HG03045 (cell line): Measurements from ENCODE around the gene SDK1.

Experiments used
- ATAC-seq: cut with Tn5 transposase; IDR thresholded peaks from one replicate; pipeline ENCODE4 v1.9.1; 2021; ENCODE audit warnings: mild to moderate bottlenecking, moderate library complexity; ENCODE audit not compliant: unreplicated experiment

The SDK1 gene, protein sequence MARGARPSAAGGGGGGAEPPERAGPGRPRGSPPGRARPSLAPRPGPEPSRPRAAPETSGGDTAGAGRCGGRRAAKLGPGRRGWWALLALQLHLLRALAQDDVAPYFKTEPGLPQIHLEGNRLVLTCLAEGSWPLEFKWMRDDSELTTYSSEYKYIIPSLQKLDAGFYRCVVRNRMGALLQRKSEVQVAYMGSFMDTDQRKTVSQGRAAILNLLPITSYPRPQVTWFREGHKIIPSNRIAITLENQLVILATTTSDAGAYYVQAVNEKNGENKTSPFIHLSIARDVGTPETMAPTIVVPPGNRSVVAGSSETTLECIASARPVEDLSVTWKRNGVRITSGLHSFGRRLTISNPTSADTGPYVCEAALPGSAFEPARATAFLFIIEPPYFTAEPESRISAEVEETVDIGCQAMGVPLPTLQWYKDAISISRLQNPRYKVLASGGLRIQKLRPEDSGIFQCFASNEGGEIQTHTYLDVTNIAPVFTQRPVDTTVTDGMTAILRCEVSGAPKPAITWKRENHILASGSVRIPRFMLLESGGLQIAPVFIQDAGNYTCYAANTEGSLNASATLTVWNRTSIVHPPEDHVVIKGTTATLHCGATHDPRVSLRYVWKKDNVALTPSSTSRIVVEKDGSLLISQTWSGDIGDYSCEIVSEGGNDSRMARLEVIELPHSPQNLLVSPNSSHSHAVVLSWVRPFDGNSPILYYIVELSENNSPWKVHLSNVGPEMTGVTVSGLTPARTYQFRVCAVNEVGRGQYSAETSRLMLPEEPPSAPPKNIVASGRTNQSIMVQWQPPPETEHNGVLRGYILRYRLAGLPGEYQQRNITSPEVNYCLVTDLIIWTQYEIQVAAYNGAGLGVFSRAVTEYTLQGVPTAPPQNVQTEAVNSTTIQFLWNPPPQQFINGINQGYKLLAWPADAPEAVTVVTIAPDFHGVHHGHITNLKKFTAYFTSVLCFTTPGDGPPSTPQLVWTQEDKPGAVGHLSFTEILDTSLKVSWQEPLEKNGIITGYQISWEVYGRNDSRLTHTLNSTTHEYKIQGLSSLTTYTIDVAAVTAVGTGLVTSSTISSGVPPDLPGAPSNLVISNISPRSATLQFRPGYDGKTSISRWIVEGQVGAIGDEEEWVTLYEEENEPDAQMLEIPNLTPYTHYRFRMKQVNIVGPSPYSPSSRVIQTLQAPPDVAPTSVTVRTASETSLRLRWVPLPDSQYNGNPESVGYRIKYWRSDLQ (N-terminal part only)

DNA sequence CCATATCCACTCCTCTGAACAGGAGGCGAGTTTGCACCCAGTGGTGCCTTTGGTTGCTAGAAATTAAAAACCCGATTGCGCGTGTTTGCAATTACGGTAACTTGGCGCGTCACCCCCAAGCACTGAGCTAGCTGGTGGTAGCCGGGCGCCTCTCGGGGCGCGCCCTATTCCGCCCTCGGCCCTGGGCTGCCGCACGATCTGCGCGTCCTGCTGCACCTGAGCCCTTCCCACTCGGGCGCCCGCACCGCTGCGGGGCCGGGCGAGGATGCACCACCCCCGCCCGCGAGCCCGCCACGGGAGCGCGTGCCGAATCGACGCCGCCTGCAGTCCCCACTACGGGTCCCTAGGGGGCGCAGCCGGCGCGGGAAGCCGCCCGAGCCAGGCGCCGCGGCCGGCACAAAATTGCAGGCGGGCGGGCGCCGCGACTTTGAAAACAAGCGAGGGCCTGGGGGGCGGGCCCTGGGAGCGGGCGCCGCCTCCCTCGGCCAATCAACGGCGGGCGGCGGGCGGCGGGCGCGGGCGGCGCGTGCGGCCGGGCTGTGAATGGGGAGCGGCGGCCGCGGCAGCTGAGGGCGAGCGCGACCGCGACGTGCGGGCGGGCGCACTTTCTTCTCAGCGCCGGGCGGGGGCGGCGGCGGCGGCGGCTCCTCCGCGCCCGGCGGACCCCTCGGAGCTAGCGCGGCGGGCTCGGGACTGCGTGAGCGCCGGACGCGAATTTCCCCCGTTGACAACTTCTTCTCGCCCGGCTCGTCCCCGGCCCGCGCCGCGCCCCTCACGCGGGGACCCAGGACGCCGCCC is at the start of gene SDK1:
Gene SDK1 (plus strand): TSS at position 602 of the 798 bp plus-strand sequence. CDS start 335 bp downstream, outside the sequence.
- ATAC-seq = peak; percentile 84

DNA sequence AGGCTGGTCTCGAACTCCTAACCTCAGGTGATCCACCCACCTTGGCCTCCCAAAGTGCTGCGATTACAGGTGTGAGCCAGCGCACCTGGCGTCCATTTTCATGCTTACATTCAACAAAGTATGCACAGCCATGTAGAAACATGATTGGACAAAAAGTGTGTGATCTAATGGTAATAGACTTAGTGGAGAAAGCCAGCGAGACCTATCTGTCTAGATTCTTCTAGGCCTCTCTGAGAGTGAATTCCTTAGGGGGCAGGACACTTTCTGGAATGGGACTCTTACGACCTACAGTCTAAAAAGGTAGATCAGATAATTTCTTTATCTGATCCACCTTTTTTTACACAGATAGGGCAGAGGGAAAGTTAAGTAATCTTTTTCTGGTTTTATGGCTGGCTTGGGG is 46.3 kb upstream of the SDK1 start:
- ATAC-seq = no peak

GRCh38 chr7:3259711-3260400 is 41.2 kb upstream of the SDK1 start:
- no peak for ATAC-seq

DNA sequence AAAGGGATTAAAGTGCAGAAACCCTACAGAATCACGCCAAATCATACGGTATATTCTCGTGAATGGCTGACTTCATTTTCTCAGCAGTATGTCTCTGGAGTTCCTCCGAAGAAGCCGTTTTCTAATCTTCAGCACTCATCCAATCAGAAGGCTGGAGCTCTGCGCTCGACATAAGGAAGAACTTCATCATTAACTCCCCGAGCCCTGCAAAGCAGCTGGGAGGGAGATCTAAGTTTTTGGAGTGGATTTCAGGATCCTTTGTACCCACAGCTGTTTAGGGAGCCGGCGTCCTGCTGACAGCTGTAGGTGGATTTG is 40.7 kb upstream of the SDK1 start:
- no peak for ATAC-seq

- ATAC-seq = no peak
Observed at GRCh38 chr7:3264693-3265339, 36.2 kb upstream of the SDK1 start.

DNA sequence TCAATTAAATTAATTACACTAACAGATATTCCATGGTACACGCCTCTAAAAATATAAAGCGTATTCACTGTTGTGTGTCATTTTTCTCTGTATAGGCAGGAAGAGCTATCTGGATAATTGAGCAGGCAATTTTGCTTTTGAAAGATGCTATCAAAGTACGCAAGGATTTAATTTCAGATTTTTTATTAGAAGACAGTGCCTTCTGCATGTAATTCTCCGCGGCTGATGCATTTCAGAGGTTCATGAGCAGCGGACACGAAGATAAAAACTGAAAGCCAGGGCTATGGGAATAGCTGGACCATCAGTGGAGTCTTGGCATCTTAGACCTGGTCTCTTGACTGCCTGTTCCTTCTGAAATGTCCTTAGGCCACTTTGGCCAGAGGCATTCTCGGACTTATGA is 35.7 kb upstream of the SDK1 start:
- no peak for ATAC-seq

- ATAC-seq = no peak
Observed at GRCh38 chr7:3266240-3266639, 34.8 kb upstream of the SDK1 start.

- no peak for ATAC-seq
Observed at GRCh38 chr7:3267966-3268690, 32.9 kb upstream of the SDK1 start.

DNA sequence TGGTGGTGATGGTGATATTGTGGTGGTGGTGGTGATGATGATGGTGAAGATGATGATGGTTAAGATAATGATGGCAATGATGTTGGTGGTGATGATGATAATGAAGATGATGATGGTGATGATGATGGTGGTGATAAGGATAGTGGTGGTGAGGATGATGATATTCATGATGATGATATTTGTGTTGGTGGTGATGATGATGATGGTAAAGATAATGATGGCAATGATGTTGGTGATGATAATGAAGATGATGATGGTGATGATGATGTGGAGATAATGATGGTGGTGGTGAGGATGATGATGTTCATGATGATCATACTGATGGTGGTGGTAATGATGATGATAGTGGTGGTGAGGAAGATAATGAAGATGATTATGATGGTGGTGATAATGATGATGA is 30.7 kb upstream of the SDK1 start:
- no peak for ATAC-seq

DNA sequence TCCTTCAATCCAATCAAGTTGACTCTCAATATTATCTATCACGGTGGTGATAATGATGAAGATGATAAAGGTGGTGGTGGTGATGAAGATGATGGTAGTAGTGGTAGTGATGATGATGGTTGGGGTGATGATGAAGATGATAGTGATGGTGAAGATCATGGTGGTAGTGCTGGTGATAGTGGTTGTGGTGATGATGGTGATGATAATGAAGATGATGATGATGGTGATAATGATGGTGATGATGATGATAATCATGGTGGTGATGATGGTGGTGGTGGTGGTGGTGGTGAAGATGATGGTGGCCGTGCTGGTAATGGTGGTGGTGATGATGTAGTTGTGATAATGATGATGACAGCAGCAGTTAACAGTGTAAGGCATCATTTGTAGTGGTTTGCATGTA is 29.8 kb upstream of the SDK1 start:
- no peak for ATAC-seq

DNA sequence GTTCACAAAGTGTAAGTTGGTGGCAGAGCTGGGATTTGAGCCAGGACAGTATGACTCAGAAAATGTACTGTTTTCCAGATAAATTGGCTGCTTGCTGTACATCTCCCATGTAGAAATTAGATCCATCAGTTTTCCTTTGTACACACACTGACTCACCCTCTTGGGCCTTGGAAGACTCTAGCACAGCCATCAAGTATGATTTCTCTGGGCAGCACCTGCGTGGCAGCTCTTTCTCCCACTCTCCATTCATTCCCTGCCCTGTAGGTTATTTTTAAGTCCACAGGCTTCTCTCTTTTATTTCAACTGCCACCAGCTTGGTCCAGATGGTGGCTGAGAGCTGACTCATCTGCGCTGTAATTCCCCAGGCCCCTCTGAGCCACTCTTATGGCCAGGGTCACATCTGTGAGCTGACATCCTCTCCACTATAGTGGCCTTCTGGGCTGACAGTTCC is 28.3 kb upstream of the SDK1 start:
- no peak for ATAC-seq

DNA sequence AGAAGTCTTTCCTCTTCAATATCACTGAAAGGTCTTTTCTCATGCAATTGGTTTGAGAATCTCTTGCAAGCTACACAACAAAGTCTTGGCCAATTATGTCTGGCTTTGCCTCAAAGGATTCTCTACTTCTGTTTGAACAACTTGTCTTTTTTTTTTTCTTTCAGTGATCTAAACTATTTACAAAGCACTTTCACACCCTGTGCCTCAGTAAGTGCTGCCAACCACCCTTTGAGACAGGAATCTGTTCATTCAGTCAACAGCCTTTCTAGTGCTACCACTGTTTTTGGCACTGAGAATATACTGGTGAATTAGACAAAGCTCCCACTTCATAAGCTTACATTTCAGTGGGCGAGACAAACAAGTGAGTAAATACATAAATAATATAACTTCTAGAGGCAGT is 26.9 kb upstream of the SDK1 start:
- ATAC-seq = no peak

- ATAC-seq = no peak
Observed at GRCh38 chr7:3277604-3278572, 23.2 kb upstream of the SDK1 start.

DNA sequence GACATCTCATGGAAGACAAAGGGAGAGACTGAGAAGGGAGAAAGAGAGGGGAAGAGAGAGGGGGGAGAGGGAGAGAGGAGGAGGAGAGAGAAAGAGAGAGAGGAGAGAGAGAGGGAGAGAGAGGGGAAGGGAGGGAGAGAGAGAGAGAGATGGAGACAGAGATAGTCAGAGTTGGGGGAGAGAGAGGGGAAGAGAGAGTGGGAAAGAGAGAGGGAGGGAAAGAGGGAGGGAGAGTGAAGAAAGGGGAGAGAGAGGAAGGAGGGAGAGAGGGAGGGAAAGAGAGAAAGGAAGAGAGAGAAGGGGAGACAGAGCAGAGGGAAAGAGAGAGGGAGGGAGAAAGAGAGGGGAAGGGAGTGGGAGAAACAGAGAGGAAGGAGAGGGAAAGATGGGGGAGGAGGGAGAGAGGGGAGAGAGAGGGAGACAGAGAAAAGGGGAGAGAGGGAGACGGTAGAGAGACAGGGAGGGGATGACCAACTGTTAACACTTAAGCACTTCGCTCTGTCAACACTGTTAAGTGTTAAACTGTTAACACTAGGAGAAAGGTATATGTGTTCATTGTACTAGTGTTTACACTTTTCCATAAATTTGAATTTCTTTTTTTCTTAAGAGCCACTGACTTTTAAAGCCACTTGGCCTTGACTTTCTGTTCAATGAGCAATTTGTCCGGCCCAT is 21.8 kb upstream of the SDK1 start:
- no peak for ATAC-seq

DNA sequence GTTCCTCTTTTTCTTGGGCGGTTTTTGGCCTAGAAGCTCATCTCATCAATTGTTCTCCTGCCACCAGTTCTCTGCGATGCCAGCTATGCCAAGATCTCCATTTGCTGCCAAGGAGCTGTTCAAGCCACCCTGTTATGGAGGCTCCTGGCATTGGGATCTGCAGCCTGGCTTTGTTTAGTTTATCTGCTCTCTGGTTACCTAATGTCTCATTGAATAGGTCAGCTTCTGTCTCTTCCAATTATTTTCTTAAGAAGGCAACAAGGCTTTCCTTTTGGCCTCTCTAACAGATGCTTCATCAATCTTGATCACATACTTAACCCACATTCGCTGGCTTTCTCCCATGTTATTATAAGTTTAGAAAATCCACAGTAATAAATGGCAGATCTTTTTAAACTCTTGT is 20.6 kb upstream of the SDK1 start:
- ATAC-seq = no peak

GRCh38 chr7:3280946-3281656 is 20.0 kb upstream of the SDK1 start:
- ATAC-seq = no peak

- ATAC-seq = no peak
Observed at GRCh38 chr7:3282457-3282856, 18.6 kb upstream of the SDK1 start.
